Stimulated activated CD4-positive, alpha-beta T cell treated with anti-CD3 and anti-CD28 coated beads, Interleukin-15, amount 100 ng/mL, for 48 hours (primary cell): ENCODE measurements around the gene PHPT1.
"Not testable (repeated sequence)": the region's sequence is repeated elsewhere in the genome, so short reads cannot be mapped to it uniquely, and the experiment has no call there.

Experiments
- DNase-seq, 2 donors: peaks; one replicate each; pipeline ENCODE4 v3.0.0-alpha.2; 2020; ENCODE audit warnings: low read depth in 2 of 2

PHPT1 gene

DNA sequence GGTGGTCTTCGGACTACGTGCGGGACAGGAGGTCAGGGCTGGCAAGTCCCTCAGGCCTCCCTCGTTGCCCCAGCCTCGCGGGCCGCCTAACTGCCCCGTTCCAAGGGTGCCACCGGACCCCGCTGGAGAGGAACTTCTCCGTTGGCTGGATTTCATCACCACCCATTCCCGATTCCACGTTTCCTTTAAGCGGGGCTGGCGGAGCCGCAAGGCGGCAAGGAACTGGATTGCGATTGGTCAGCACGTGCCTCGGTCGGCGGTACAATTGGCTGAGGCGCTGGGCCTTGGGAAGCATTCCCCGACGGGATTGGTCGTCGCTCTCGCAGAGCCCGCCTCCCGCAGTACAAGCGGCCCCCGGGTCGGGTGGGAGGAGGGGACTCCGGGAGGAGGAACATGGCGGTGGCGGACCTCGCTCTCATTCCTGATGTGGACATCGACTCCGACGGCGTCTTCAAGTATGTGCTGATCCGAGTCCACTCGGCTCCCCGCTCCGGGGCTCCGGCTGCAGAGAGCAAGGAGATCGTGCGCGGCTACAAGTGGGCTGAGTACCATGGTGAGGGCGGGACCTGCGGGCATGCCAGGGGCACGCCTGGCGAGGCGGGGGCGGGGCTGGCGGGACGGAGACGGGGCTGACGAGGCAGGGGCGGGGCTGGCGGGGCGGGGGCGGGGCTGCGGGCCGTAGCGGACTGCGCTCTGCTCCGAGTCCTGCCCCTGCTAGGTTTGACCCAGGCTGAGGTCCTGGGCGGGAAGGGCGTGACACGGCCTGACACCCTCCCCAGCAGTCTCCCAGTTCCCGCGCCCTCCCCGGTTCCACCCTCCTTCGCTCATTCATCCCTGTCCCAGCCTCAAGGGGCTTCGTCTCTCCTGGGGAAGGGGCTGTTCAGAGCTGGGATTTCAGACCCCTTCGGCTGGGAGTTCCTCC is at the start of gene PHPT1:
PHPT1 (plus strand) TSS at position 372 of the 922 bp plus-strand sequence; CDS start at position 394, 22 bp downstream.
- DNase-seq = peak; percentile 95 to 97

DNA sequence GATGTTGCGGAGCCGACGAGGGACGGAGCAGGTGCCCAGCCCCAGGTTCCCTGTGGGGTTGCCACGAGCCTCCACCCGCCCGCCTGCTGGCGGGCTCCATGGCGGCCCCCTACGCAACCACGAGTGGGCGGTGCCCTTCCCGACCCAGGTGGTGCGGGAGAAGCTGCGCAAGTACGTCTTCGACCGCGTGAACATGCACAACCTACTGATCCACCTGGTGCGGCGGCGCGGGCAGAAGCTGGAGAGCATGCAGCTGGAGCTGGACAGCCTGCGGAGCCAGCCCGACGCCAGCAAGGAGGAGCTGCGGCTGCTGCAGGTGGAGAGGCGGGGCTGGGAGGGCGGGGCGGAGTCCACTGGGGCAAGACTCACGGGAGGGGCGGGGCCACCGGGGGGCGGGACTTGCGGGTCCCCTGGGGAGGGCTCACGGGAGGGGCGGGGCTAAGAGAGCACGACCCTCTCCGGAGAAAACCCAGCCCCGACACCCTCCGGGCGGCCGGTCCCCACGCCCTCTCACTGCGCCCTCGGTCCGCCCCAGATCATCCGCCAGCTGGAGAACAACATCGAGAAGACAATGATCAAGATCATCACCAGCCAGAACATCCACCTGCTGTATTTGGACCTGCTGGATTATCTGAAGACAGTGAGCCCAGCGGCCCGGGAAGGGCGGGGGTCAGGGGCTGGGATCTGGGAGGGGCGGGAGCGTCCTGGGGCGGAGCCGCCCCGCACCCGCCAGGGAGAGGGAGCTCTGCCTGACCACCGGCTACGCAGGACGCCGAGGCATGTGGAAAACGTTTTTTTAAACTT is 49.2 kb upstream of the PHPT1 start:
- DNase-seq = peak; percentile 77 to 93

DNA sequence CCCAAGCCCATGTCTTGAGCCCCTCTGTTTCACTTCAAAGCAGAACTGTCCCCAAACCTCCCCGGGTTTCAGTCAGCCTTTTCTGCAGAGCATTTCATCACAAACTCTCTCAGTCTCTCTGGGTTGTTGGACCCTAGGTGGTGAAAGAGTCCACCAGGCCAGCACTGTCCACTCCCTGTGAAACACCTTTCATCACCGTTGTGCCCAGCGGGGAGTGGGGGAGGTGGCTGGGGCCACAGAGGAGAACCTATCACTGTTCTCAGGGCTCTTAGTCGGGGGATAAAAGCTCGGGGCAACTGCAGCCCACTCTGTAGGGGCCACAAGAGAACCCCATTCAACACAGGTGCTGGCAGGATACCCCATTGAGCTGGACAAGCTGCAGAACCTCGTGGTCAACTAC is 46.9 kb upstream of the PHPT1 start:
- DNase-seq = no peak

DNA sequence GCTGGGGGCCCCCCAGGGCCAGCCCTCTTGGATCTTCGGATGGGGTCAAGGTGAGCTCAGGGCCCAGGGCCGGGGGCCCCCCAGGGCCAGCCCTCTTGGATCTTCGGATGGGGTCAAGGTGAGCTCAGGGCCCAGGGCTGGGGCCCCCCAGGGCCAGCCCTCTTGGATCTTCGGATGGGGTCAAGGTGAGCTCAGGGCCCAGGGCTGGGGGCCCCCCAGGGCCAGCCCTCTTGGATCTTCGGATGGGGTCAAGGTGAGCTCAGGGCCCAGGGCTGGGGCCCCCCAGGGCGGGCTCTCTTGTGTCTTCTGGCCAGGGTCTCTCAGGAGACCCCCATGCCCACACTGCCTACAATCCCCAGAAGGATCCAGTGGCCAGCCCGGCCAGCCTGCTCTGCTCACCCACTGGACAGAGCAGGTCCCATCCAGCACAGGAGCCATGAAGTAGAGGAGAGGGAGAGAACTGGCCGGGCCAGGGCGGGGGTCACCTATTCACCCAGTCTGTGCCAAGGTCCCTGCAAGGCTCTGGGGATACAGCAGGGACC is 46.1 kb upstream of the PHPT1 start:
- not testable (repeated sequence) for DNase-seq

DNA sequence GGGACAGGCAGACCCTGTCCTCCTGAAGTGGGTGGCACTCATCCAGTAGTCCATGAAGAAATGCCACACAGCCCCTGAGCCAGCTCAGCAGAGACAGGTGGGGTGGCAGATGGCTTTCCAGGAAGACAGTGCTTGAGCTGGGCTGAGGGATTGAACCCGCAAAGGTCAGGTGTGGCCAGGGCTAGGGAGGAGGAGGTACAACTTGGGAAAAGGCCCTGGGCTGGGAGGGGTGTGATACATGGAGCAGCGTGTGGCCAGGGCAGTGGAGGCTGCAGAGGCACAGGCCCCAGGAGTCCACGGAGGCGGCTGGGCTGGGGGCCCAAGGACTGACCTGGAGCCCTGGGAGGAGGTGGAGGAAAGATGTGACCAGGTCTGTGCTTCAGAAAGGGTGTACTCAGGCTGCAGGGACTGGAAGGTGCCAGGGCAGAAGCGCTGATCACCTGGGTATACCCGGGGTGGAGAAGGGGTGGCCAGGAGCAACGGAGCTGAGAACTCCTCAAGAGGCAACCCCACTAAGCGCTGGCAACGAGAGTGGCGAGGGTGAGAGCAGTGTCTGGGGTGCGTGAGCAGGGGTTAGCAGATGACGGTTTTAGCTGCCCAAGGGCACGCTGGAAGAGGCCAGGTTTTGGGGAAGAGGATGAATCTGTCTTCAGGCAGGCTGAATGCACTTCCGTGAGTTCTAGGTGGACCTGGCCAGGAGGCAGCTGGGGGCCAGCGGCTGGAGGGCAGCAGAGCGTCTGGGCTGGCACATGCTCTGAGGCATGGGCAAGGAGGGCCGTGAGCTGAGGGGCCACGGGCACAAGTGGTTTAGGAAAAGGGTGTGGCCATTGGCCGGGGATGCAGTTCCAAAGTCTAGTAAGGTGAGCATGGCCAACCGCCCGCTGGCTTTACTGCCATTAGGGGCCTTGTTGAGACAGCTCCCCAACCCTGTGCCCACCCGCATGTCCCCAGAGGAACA is 45.4 kb upstream of the PHPT1 start:
- no peak for DNase-seq

DNA sequence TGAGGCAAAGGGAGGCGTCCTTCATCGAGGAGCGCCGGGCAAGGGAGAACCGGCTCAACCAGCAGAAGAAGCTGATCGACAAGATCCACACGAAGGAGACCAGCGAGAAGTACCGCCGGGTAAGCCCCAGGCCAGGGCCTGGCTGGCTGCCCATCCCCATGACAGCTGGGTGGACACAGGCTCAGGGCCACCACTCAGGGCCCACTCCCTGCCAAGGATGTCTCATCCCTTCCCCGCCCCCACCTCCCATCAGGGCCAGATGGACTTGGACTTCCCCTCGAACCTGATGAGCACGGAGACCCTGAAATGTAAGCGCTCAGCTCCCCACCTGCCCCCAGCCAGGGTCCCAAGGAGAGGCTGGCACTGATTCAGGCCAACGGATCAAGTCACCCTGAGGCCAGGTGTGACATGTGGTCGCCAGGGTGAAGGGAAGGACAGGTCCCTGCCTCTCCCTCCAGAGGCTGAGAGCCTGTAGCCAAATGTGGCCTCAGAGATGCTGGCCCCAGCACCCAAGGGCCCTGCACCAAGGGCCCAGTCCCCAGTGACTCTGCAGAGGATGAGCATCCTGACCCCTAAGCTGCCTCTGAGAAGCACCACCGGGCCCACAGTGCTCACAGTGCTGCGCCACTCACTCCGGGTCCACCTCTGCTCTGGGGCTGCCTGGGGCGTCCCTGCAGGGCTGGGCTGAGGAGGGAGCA is 44.6 kb upstream of the PHPT1 start:
- no peak for DNase-seq

DNA sequence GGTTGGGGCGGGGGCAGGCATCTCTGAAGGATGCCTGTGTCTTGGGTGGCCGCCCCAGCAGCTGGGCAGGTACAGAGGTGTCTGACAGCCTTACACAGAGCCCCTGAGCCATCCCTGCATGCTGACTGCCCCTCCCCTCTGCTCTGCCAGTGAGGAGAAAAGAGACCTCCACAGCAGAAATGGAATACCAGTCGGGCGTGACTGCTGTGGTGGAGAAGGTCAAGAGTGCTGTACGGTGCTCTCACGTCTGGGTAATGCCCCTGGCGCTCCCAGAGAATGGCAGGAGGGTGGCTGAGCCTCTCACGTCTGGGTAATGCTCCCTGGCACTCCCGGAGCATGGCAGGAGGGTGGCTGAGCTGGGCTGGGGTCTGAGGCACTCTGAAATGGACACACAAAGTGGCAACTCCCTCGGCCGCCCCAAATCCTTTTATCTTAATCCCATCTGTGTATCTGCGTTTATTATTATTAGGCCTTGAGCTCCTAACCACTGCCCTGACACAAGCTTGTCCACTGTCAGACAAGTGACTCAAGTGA is 43.9 kb upstream of the PHPT1 start:
- DNase-seq = no peak

DNA sequence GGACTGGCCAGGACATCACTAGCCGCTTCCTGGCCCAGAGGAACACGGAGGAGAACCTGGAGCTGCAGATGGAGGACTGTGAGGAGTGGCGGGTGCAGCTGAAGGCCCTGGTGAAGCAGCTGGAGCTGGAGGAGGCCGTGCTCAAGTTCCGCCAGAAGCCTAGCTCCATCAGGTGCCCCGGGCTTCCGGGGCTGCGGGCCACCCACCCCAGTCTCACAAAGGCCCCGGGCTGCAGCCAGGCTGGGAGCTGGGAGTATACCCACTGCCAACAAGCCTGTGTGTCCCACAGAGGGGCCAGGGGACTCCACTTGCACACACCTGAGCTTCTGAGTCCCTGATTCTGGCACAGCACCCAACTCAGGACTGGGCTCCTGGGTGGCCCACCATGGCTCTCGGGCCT is 43.1 kb upstream of the PHPT1 start:
- DNase-seq = no peak

DNA sequence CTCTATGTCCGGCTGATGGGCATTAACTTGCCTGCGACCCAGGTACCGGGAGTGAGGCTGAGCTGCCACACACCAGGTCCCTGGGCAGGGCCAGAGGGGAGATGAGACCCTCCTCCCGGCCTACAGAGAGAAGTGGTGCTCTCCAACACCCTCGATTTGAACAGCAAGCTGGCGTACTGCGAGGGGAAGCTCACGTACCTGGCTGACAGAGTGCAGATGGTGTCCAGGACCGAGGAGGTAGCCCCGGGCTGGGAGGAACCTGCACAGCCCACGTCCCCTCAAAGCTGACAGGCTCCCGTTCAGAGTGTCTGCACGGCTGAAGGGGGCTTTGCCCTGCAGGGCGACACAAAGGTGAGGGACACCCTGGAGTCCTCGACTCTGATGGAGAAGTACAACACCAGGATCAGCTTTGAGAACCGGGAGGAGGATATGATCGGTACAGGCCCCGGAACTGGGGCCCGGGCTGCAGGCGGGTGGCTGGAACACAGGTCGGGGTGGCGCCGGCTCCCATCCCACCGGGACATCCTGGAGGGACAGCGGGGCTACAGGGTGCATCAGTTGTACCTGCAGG is 42.5 kb upstream of the PHPT1 start:
- no peak for DNase-seq

DNA sequence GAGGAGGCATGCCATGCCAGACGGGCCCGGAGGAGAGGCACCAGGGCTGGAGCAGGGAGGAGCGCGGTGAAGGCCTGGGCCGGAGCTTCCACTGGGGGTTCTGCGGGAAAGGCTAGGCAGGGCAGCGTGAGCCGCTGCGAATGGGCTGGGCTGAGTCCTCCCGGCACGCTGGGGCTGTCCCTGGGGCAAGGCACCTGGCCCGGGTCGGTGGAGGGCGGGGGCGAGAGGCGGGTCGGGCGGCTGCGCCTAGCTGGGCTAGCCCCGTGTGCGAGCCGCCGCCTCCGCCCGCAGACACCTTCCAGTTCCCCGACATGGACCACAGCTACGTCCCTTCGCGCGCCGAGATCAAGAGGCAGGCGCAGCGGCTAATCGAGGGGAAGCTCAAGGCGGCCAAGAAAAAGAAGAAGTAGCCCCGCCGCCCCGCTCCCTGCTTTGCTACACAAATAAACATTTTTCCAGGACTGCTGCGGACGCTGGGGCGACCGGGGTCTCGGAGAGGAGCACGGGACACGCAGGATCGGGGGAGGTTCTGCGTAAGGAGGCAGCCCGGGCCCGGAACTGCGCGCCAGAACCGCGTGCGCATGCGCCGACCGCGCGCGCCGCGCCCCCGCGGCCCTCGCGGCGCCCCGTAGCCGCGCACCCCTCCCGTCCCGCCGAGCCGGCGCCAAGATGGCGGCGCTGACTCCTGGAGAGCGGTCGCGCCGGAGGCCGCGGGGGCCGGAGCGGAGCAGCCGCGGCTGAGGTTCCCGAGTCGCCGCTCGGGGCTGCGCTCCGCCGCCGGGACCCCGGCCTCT is 41.7 kb upstream of the PHPT1 start, which contains the start of gene RABL6:
RABL6 (plus strand) TSS at position 668 of the 794 bp plus-strand sequence. CDS start 249 bp downstream, outside the sequence.
- DNase-seq = peak; percentile 51 to 71

DNA sequence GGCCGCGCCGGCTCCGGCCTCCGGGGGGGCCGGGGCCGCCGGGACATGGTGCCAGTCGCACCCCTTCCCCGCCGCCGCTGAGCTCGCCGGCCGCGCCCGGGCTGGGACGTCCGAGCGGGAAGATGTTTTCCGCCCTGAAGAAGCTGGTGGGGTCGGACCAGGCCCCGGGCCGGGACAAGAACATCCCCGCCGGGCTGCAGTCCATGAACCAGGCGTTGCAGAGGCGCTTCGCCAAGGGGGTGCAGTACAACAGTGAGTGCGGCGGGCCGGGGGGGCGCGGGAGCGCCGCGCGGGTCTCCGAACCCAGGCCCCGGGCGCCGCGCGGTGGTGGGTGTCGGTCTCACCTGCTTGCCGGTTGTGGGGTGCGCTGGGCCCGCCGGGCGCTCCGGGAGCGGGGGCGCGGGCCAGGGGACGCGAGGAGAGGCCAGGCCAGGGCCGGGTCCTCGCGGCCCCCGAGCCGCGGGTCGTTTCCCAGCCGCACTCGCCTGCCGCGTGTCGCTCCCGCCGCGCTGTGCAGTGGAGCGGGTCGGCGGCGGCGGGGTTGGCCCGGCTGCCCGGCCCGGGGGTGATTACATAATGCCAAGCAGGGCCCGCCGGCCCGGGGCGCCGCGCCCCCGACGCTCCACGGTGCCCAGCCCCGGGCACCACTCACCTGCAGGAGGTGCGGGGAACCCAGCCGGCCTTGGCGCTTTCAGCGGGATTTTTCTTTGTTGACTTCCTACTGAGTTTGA is 41.0 kb upstream of the PHPT1 start:
- DNase-seq = no peak

DNA sequence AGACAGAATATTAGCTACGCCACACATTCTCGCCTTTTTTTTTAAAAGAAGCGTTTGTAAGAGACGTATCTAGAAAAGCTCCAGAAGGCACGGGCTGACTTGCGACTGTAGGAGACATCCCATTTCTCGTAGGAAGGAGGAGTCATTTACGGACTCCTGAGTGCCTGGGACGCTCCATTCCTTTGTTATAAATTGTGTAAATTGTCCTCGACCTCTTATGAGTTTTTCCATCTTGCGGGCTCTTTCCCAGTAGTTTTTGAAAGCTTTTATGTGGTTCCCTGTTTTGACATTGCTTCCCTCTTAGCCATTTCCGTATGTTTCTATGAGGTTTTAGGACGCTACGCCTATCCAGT is 40.4 kb upstream of the PHPT1 start:
- no peak for DNase-seq

DNA sequence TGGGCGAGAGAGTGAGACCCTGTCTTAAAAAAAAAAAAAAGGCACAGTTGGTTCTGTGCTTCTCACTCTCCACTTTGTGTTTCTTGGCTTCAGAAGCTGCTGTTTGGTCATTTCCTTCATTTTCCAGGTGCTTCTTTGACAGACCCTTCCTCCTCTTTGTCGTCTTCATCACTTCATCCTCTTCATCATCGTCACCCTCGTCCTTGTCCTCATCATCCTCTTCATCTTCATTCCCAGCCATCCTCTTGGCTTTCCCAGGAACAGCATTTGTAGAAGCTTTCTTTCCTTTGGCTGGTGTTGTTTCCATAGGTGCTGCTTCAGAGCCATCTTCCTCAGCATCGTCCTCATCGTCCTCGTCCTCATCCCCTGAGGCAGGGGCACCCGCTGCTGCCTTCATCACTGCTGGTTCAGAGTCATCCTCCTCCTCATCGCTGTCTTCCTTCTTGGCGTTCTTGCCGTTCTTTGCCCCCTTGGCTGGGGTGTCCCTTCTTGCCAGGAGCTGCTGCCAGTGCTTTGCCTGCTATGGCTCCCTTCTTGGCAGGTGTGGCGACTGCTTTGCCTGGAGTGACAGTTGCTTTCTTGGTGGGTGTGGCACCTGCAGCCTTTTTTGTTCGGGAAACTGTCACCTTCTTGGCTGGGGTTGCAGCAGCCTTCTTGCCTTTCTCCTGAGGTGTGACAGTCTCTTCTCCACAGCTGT is 34.3 kb upstream of the PHPT1 start:
- no peak for DNase-seq

DNA sequence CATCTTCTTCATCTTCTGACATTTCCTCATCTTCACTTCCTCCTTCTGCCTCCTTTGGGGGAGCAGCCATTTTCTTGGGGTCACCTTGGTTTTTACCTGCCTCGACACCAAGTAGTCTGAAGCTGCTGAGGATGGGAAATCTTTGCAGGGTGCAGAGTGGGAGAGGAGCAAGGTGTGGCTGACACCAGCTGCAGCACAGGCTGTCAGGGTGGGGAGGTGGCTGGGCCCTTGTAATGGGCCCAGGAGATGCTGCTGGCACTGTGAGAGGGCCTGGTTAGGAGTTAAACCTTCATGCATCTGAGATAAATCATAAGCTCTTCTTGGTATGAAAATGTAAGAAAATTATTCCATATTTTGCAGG is 33.8 kb upstream of the PHPT1 start:
- DNase-seq = no peak

DNA sequence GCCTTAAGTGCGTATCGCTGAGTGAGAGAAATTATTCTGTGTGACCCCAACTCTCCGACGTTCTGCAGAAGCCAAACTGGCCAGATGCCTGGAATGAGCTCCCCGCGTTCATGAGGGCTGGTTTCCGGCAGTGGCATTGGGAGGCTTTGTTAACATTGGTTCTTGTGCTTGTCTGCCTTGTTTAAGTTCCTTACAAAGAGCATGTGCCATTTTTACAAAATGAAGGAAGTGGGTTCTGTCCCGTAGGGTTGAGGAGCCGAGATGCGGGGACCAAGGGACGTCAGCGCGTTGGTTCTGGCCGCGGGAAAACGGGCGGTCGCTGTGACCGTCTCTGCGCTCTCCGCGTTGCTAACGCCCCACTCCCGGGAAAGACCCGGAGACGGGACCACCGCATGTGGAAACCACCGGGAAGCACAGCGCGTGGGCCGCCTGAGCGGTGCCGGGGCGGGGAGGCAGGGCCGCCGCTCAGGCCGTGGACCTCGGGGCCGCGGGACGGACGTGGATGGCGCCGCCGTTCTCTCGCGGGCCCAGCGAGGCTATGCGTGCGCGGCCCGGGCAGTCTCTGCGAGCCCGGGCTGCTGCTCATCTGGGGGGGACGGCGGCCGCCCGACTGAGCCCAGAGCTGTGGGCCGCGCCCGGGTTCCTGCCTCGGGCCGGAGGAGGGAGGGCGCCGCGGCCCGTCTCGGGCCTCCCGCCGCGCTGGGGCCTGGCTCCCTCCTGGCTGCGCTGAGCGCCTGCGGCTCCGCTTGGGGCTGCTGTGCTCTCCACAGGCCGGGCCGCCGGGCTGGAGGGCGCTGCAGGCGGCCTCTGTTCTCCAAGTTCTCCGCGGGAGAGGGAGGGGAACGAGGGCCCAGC is 28.0 kb upstream of the PHPT1 start:
- no peak for DNase-seq

DNA sequence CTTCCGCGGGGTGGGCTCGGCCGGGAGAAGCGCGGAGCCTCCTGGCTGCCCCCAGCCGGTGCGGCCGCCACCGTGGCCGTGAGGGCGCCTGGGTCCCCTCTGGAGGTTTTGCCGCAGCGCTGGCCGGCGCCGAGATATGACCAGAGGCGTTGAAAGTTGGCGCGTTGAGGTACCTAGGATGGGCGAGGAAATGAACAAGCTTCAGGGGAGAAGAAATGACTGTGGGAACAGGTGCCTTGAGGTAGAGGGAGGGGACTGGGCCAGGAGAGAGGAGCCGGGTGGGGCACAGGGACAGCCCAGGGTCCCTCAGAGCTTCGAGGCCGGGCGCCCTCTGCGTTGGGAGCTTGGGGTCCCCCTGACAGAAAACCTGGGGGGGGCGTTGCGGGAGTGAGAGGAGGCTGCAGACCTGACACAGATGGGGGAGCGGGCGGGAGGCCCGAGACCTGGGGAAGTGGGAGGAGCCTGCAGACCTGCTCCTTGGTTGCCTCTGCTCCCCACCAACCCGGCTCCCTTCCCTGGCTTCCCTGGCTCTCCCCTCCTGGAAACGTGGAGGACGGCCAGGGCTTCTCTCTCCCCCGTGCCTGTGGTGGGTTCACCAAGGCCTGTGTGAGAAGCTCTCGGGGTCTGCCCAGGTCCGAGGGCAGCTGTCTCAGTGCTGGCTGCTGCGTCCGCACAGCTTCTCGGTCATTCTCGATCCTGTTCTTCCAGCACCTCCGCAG is 27.2 kb upstream of the PHPT1 start:
- no peak for DNase-seq
